Measurements from ENCODE around the gene FER1L5. TPM values are rescaled to one million over a fixed set of nuclear protein-coding genes. Genes with fewer than 3 reads are reported as not detected.
A peak's percentile ranks its signal among the peaks of the same experiment; 100 is the strongest.

FER1L5 gene
- total RNA-seq, 2 donors from 2014 or later: not detected

- Mint-ChIP-seq H3K36me3 (no peaks in the 10 kb centered on the region), H3K27ac (no peak overlapping the region), H3K4me3 (no peak overlapping the region), H3K9me3 (no peaks in the 10 kb centered on the region), H3K4me1 (ENCODE audit: low read depth in 2 of 2) (peaks cover 0 to 2% of the 10 kb centered on the region in 2 donors), H3K27me3 (peaks cover under 1 to 3% of the 10 kb centered on the region in 2 donors)
- ATAC-seq: no peak
- no peak for DNase-seq (ENCODE audit: low spot score)
These were observed 46.9 kb downstream of the FER1L5 start for GRCh38 chr2:96689431-96689991.

GRCh38 chr2:96690306-96691021 is 47.9 kb downstream of the FER1L5 start:
- no peak overlapping the region for H3K27ac Mint-ChIP-seq
- ATAC-seq (no peak), DNase-seq (ENCODE audit: low spot score) (no peak)
- H3K4me1 Mint-ChIP-seq (ENCODE audit: low read depth in 2 of 2): peaks cover 0 to 2% of the 10 kb centered on the region in 2 donors
- H3K27me3 Mint-ChIP-seq: no peaks in the 10 kb centered on the region
- H3K36me3 Mint-ChIP-seq: no peaks in the 10 kb centered on the region
- H3K9me3 Mint-ChIP-seq: no peaks in the 10 kb centered on the region
- H3K4me3 Mint-ChIP-seq: no peak overlapping the region

DNA sequence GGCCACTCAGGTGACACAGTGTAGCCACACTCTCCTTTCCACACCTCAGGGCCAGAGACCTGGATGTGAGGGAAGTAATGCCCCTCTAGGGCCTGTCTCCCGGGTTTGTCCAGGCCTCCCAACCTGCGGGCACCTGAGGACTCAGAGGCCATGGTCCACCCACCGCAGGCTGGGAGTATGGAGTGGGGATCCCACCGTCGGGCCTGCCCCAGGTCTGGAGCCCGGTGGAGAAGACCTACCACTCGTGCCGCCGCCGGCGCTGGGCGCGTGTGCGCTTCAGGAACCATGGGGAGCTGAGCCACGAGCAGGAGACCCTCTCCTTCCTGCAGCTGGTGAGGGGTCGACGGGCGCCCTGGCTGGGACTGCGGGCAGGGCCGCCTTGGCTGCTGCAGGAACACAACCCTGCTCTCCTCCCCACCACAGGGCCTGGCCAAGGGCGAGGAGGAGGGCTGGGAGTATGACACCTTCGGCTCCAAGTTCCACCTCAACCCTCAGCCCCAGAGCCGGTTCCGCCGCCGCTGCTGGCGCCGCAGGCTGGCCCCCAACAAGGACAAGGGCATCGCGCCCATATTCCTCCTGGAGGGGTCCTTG is 48.6 kb downstream of the FER1L5 start:
- no peaks in the 10 kb centered on the region for H3K27me3 Mint-ChIP-seq
- H3K9me3 Mint-ChIP-seq: no peaks in the 10 kb centered on the region
- H3K27ac Mint-ChIP-seq: no peak overlapping the region
- no peak for DNase-seq (ENCODE audit: low spot score)
- no peak overlapping the region for H3K4me3 Mint-ChIP-seq
- ATAC-seq: peak in 1 of 2 donors; percentile 4
- H3K36me3 Mint-ChIP-seq: no peaks in the 10 kb centered on the region
- H3K4me1 Mint-ChIP-seq (ENCODE audit: low read depth in 2 of 2): peaks cover 0 to 2% of the 10 kb centered on the region in 2 donors

GRCh38 chr2:96692094-96692971 is 49.8 kb downstream of the FER1L5 start:
- H3K4me3 Mint-ChIP-seq: no peak overlapping the region
- ATAC-seq (no peak), DNase-seq (ENCODE audit: low spot score) (no peak)
- H3K4me1 Mint-ChIP-seq (ENCODE audit: low read depth in 2 of 2): no peaks in the 10 kb centered on the region
- no peaks in the 10 kb centered on the region for H3K36me3 Mint-ChIP-seq
- no peak overlapping the region for H3K27ac Mint-ChIP-seq
- no peaks in the 10 kb centered on the region for H3K9me3 Mint-ChIP-seq
- H3K27me3 Mint-ChIP-seq: no peaks in the 10 kb centered on the region

GRCh38 chr2:96693286-96694200 is 51.0 kb downstream of the FER1L5 start:
- Mint-ChIP-seq H3K36me3 (no peaks in the 10 kb centered on the region), H3K4me1 (ENCODE audit: low read depth in 2 of 2) (no peaks in the 10 kb centered on the region), H3K27ac (no peak overlapping the region), H3K4me3 (no peak overlapping the region), H3K9me3 (no peaks in the 10 kb centered on the region), H3K27me3 (no peaks in the 10 kb centered on the region)
- no peak for DNase-seq (ENCODE audit: low spot score)
- no peak for ATAC-seq

- no peaks in the 10 kb centered on the region for H3K36me3 Mint-ChIP-seq
These were observed 51.7 kb downstream of the FER1L5 start for GRCh38 chr2:96694279-96694678.

DNA sequence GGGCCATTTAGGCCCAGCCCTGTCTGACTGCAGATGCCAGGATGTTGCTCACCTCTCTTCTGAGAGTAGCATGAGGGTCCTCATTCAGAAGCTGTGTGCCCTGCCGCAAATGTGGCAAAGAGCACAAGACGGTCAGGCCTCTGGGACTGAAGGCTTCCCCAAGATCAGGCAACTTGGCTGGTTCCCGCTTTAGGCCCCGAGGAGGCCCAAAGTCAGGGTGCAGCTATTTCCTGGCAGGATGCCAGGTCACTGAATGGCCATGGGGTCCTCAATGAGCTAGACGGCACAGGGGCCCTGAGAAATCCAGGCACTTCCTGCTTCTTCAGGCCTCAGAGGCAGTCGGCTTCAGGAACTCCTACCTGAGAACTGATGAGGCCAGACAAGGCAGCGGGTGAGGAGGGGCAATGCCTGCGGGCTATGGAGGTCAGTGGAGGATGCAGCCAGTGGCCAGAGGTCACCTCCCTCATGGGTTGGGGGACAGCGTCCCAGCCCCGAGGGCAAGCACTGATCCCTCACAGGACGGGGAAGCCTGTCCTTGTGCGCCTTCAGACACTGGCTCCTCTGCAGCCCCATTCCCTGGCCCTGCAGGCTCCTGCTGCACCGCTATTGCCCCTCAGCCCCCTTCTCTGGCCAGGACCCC is 52.4 kb downstream of the FER1L5 start:
- H3K4me1 Mint-ChIP-seq (ENCODE audit: low read depth in 2 of 2): no peaks in the 10 kb centered on the region
- no peaks in the 10 kb centered on the region for H3K9me3 Mint-ChIP-seq
- no peaks in the 10 kb centered on the region for H3K36me3 Mint-ChIP-seq
- no peak overlapping the region for H3K4me3 Mint-ChIP-seq
- H3K27me3 Mint-ChIP-seq: no peaks in the 10 kb centered on the region
- no peak for ATAC-seq
- no peak for DNase-seq (ENCODE audit: low spot score)
- H3K27ac Mint-ChIP-seq: no peak overlapping the region

More at GRCh38 chr2:96694279-96694678, 51.7 kb downstream of the FER1L5 start:
- no peak for DNase-seq (ENCODE audit: low spot score)
- no peak overlapping the region for H3K4me3 Mint-ChIP-seq
- no peaks in the 10 kb centered on the region for H3K4me1 Mint-ChIP-seq (ENCODE audit: low read depth in 2 of 2)
- H3K27me3 Mint-ChIP-seq: no peaks in the 10 kb centered on the region
- ATAC-seq: no peak
- H3K9me3 Mint-ChIP-seq: no peaks in the 10 kb centered on the region
- no peak overlapping the region for H3K27ac Mint-ChIP-seq

DNA sequence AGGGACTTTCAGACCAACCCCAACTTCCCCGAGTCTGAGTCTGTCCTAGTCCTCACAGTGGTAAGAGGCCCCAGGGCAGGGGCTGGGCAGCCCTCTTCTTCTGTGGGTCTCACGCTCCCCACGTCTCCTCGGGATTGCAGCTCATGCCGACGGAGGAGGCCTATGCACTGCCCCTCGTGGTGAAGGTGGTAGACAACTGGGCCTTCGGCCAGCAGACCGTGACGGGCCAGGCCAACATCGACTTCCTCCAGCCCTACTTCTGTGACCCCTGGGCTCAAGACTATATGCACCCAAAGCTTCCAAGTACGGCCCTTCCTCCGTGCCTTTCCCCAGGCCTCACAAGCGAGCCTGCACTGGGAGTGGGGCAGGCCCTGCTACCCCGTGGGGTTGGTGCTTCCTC is 53.0 kb downstream of the FER1L5 start:
- DNase-seq (ENCODE audit: low spot score) (no peak), ATAC-seq (no peak)
- Mint-ChIP-seq H3K27ac (no peak overlapping the region), H3K9me3 (no peaks in the 10 kb centered on the region), H3K4me3 (no peak overlapping the region), H3K36me3 (no peaks in the 10 kb centered on the region), H3K27me3 (no peaks in the 10 kb centered on the region), H3K4me1 (ENCODE audit: low read depth in 2 of 2) (no peaks in the 10 kb centered on the region)

GRCh38 chr2:96697476-96697875 is 54.9 kb downstream of the FER1L5 start:
- Mint-ChIP-seq H3K4me1 (ENCODE audit: low read depth in 2 of 2) (no peaks in the 10 kb centered on the region), H3K27ac (no peak overlapping the region), H3K4me3 (no peak overlapping the region), H3K9me3 (no peaks in the 10 kb centered on the region), H3K36me3 (no peaks in the 10 kb centered on the region), H3K27me3 (no peaks in the 10 kb centered on the region)
- no peak for ATAC-seq
- no peak for DNase-seq (ENCODE audit: low spot score)

GRCh38 chr2:96698221-96698861 is 55.8 kb downstream of the FER1L5 start:
- DNase-seq (ENCODE audit: low spot score) (no peak), ATAC-seq (no peak)
- H3K36me3 Mint-ChIP-seq: no peaks in the 10 kb centered on the region
- no peaks in the 10 kb centered on the region for H3K9me3 Mint-ChIP-seq
- H3K4me3 Mint-ChIP-seq: no peak overlapping the region
- no peaks in the 10 kb centered on the region for H3K27me3 Mint-ChIP-seq
- no peak overlapping the region for H3K27ac Mint-ChIP-seq
- no peaks in the 10 kb centered on the region for H3K4me1 Mint-ChIP-seq (ENCODE audit: low read depth in 2 of 2)

- Mint-ChIP-seq H3K27ac (no peak overlapping the region), H3K9me3 (no peaks in the 10 kb centered on the region), H3K36me3 (no peaks in the 10 kb centered on the region), H3K27me3 (no peaks in the 10 kb centered on the region), H3K4me1 (ENCODE audit: low read depth in 2 of 2) (no peaks in the 10 kb centered on the region), H3K4me3 (no peak overlapping the region)
- ATAC-seq: no peak
- peak; percentile 28 for DNase-seq (ENCODE audit: low spot score)
These were observed 56.5 kb downstream of the FER1L5 start for GRCh38 chr2:96699021-96699420.

- H3K4me3 Mint-ChIP-seq: no peak overlapping the region
- no peak overlapping the region for H3K27ac Mint-ChIP-seq
- H3K27me3 Mint-ChIP-seq: no peaks in the 10 kb centered on the region
- H3K4me1 Mint-ChIP-seq (ENCODE audit: low read depth in 2 of 2): no peaks in the 10 kb centered on the region
- no peaks in the 10 kb centered on the region for H3K36me3 Mint-ChIP-seq
- DNase-seq (ENCODE audit: low spot score) (no peak), ATAC-seq (no peak)
- H3K9me3 Mint-ChIP-seq: no peaks in the 10 kb centered on the region
These were observed 57.1 kb downstream of the FER1L5 start for GRCh38 chr2:96699621-96700020.
